WTC11 (cell line): Measurements from ENCODE around the gene LPP. TPM values are rescaled to one million over a fixed set of nuclear protein-coding genes. Genes with fewer than 3 reads are reported as not detected.

Experiments
- ATAC-seq: fragments of 200-7000 bp; cut with Tn5 transposase; 2 replicates; pipeline ENCODE4 v1.10.0; 2021; ENCODE audit warnings: mild to moderate bottlenecking, moderate library complexity
- CTCF ChIA-PET: fragments of 300-600 bp; sonication (Branson Sonifier 250); formaldehyde crosslinking; loops from one replicate; lab custom pipeline; 2021; ENCODE audit warnings: antibody characterized with exemption; lab: Charles Lee
- POLR2A ChIA-PET: fragments of 350-600 bp; sonication (Branson Sonifier 250); formaldehyde crosslinking; loops from one replicate; lab custom pipeline; 2021; ENCODE audit warnings: antibody characterized with exemption; lab: Charles Lee
- DNase-seq: peaks from one replicate; pipeline ENCODE4 v3.0.0; 2021; ENCODE audit warnings: low spot score
- H3K27ac Mint-ChIP-seq: 2 replicates; pipeline ENCODE4 v1.8.0; 2021; ENCODE audit warnings: mixed read lengths
- H3K27me3 Mint-ChIP-seq: 2 replicates; pipeline ENCODE4 v1.8.0; 2021; ENCODE audit warnings: low read depth, mild to moderate bottlenecking, moderate library complexity, mixed read lengths
- H3K36me3 Mint-ChIP-seq: 2 replicates; pipeline ENCODE4 v1.8.0; 2021; ENCODE audit warnings: mixed read lengths
- H3K4me1 Mint-ChIP-seq: 2 replicates; pipeline ENCODE4 v1.8.0; 2022; ENCODE audit warnings: mixed read lengths
- H3K4me3 Mint-ChIP-seq: 2 replicates; pipeline ENCODE4 v1.8.0; 2021; ENCODE audit warnings: mild to moderate bottlenecking, moderate library complexity, mixed read lengths
- H3K9me3 Mint-ChIP-seq: 2 replicates; pipeline ENCODE4 v1.8.0; 2021; ENCODE audit warnings: mixed read lengths
- ATF1 ChIP-seq: sonication (generic); formaldehyde crosslinking; IDR thresholded peaks from 2 replicates; pipeline ENCODE4 v1.8.1; 2023; ENCODE audit warnings: mild to moderate bottlenecking, moderate library complexity, missing genetic modification reagents
- ATF6 ChIP-seq: sonication (generic); formaldehyde crosslinking; IDR thresholded peaks from 2 replicates; pipeline ENCODE4 v1.8.1; 2023; ENCODE audit warnings: mild to moderate bottlenecking, missing genetic modification reagents
- CBFB ChIP-seq: sonication (generic); formaldehyde crosslinking; IDR thresholded peaks from 2 replicates; pipeline ENCODE4 v1.8.1; 2022; ENCODE audit warnings: mild to moderate bottlenecking, low read depth, missing genetic modification reagents
- ELF4 ChIP-seq: sonication (generic); formaldehyde crosslinking; IDR thresholded peaks from 2 replicates; pipeline ENCODE4 v1.8.1; 2022; ENCODE audit warnings: low read depth, mild to moderate bottlenecking, moderate library complexity, missing genetic modification reagents
- ESRRA ChIP-seq: sonication (generic); formaldehyde crosslinking; IDR thresholded peaks from 2 replicates; pipeline ENCODE4 v1.8.1; 2022; ENCODE audit warnings: mild to moderate bottlenecking, missing genetic modification reagents, borderline replicate concordance
- FOXJ3 ChIP-seq: sonication (generic); formaldehyde crosslinking; IDR thresholded peaks from 2 replicates; pipeline ENCODE4 v1.9.0; 2021; ENCODE audit warnings: missing genetic modification reagents, mild to moderate bottlenecking, borderline replicate concordance
- JAZF1 ChIP-seq: fragments of 250-450 bp; sonication (Bioruptor Pico); IDR thresholded peaks from 2 replicates; pipeline ENCODE4 v1.9.0; 2021; ENCODE audit warnings: moderate library complexity, mild to moderate bottlenecking, inconsistent platforms
- MLX ChIP-seq: sonication (generic); formaldehyde crosslinking; IDR thresholded peaks from 2 replicates; pipeline ENCODE4 v1.8.1; 2023; ENCODE audit warnings: mild to moderate bottlenecking, missing genetic modification reagents, moderate library complexity
- NR2C2 ChIP-seq: sonication (generic); formaldehyde crosslinking; IDR thresholded peaks from 2 replicates; pipeline ENCODE4 v1.8.0; 2022; ENCODE audit warnings: mild to moderate bottlenecking, missing genetic modification reagents
- OVOL2 ChIP-seq: fragments of 250-450 bp; sonication (Bioruptor Pico); IDR thresholded peaks from 2 replicates; pipeline ENCODE4 v1.9.0; 2021; ENCODE audit warnings: mild to moderate bottlenecking, borderline replicate concordance
- PREB ChIP-seq: sonication (generic); formaldehyde crosslinking; IDR thresholded peaks from 2 replicates; pipeline ENCODE4 v1.8.1; 2022; ENCODE audit warnings: mild to moderate bottlenecking, missing genetic modification reagents, moderate library complexity, borderline replicate concordance
- SMAD4 ChIP-seq: sonication (generic); formaldehyde crosslinking; IDR thresholded peaks from 2 replicates; pipeline ENCODE4 v1.8.0; 2022; ENCODE audit warnings: mild to moderate bottlenecking, missing genetic modification reagents
- SOX15 ChIP-seq: fragments of 250-450 bp; sonication (Bioruptor Pico); IDR thresholded peaks from 2 replicates; pipeline ENCODE4 v1.9.0; 2021; ENCODE audit warnings: mild to moderate bottlenecking
- TEAD1 ChIP-seq: sonication (generic); formaldehyde crosslinking; IDR thresholded peaks from 2 replicates; pipeline ENCODE4 v1.8.0; 2022; ENCODE audit warnings: mild to moderate bottlenecking, missing genetic modification reagents
- TEAD4 ChIP-seq: sonication (generic); formaldehyde crosslinking; IDR thresholded peaks from 2 replicates; pipeline ENCODE4 v1.8.0; 2022; ENCODE audit warnings: mild to moderate bottlenecking, missing genetic modification reagents
- ZBTB21 ChIP-seq: sonication (generic); formaldehyde crosslinking; IDR thresholded peaks from 2 replicates; pipeline ENCODE4 v1.8.1; 2023; ENCODE audit warnings: mild to moderate bottlenecking, missing genetic modification reagents, borderline replicate concordance
- ZNF138 ChIP-seq: sonication (generic); formaldehyde crosslinking; conservative IDR thresholded peaks from 2 replicates; pipeline ENCODE4 v1.8.1; 2022; ENCODE audit warnings: mild to moderate bottlenecking, moderate library complexity, missing genetic modification reagents
- ZNF219 ChIP-seq: sonication (generic); formaldehyde crosslinking; IDR thresholded peaks from 2 replicates; pipeline ENCODE4 v1.8.0; 2023; ENCODE audit warnings: missing genetic modification reagents, mild to moderate bottlenecking, borderline replicate concordance
- ZNF232 ChIP-seq: sonication (generic); formaldehyde crosslinking; IDR thresholded peaks from 2 replicates; pipeline ENCODE4 v1.8.0; 2022; ENCODE audit warnings: mild to moderate bottlenecking, missing genetic modification reagents
- ZNF317 ChIP-seq: sonication (generic); formaldehyde crosslinking; IDR thresholded peaks from 2 replicates; pipeline ENCODE4 v1.8.1; 2023; ENCODE audit warnings: low read depth, mild to moderate bottlenecking, moderate library complexity, missing genetic modification reagents, borderline replicate concordance
- ZNF671 ChIP-seq: fragments of 250-450 bp; sonication (Bioruptor Pico); IDR thresholded peaks from 2 replicates; pipeline ENCODE4 v1.8.0; 2021; ENCODE audit warnings: mild to moderate bottlenecking
- total RNA-seq: library from RNA; stranded (reverse); gene quantifications from 3 replicates; pipeline ENCODE4 v1.2.3, GENCODE V29; 2021
- TF ChIP-seq, protein P1 (sequence below): fragments of 250-450 bp; sonication (Bioruptor Pico); IDR thresholded peaks from 2 replicates; pipeline ENCODE4 v1.9.0; 2021; ENCODE audit warnings: mild to moderate bottlenecking
- TF ChIP-seq, protein P2 (sequence below): sonication (generic); formaldehyde crosslinking; IDR thresholded peaks from 2 replicates; pipeline ENCODE4 v1.8.1; 2022; ENCODE audit warnings: low read depth, mild to moderate bottlenecking, moderate library complexity, missing genetic modification reagents, borderline replicate concordance
- TF ChIP-seq, protein P3 (sequence below): fragments of 250-450 bp; sonication (Bioruptor Pico); IDR thresholded peaks from 2 replicates; pipeline ENCODE4 v1.8.0; 2021; ENCODE audit warnings: mild to moderate bottlenecking

The LPP gene
- total RNA-seq, 1 experiment from 2014 or later = 49.6 TPM

- Mint-ChIP-seq H3K27me3 (no peaks in the 10 kb centered on the region), H3K9me3 (peaks cover 30% of the 10 kb centered on the region), H3K4me3 (no peak overlapping the region), H3K27ac (no peak overlapping the region), H3K4me1 (no peaks in the 10 kb centered on the region)
- ChIA-PET POLR2A (no interaction called here), CTCF (no interaction called here)
- TF ChIP-seq ZNF317 (CRISPR knock-in tag) (peak; percentile 98), ZNF138 (no peak)
- TF ChIP-seq, all 79 proteins: peak for 1
- no peak for ATAC-seq
- DNase-seq = no peak
- peaks cover 19% of the 10 kb centered on the region for H3K36me3 Mint-ChIP-seq
Observed at GRCh38 chr3:188807006-188807405, 653.0 kb downstream of the LPP start.

- Mint-ChIP-seq H3K36me3 (peaks cover 14% of the 10 kb centered on the region), H3K27me3 (no peaks in the 10 kb centered on the region), H3K27ac (no peak overlapping the region), H3K9me3 (peaks cover 21% of the 10 kb centered on the region), H3K4me1 (no peaks in the 10 kb centered on the region), H3K4me3 (no peak overlapping the region)
- TF ChIP-seq, protein P1, sequence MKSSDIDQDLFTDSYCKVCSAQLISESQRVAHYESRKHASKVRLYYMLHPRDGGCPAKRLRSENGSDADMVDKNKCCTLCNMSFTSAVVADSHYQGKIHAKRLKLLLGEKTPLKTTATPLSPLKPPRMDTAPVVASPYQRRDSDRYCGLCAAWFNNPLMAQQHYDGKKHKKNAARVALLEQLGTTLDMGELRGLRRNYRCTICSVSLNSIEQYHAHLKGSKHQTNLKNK (CRISPR knock-in tag) = no peak
- no peak for TF ChIP-seq ELF4 (CRISPR knock-in tag)
- TF ChIP-seq NR2C2 (CRISPR knock-in tag) = no peak
- TF ChIP-seq MLX (CRISPR knock-in tag) = no peak
- no peak for TF ChIP-seq ZBTB21 (CRISPR knock-in tag)
- TF ChIP-seq ZNF219 (CRISPR knock-in tag) = no peak
- TF ChIP-seq JAZF1 (CRISPR knock-in tag) = no peak
- TF ChIP-seq TEAD1 (CRISPR knock-in tag) = no peak
- no peak for TF ChIP-seq FOXJ3 (CRISPR knock-in tag)
- no peak for TF ChIP-seq OVOL2 (CRISPR knock-in tag)
- no peak for TF ChIP-seq PREB (CRISPR knock-in tag)
- TF ChIP-seq, protein P2, sequence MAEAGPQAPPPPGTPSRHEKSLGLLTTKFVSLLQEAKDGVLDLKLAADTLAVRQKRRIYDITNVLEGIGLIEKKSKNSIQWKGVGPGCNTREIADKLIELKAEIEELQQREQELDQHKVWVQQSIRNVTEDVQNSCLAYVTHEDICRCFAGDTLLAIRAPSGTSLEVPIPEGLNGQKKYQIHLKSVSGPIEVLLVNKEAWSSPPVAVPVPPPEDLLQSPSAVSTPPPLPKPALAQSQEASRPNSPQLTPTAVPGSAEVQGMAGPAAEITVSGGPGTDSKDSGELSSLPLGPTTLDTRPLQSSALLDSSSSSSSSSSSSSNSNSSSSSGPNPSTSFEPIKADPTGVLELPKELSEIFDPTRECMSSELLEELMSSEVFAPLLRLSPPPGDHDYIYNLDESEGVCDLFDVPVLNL = no peak
- ChIA-PET POLR2A (no interaction called here), CTCF (no interaction called here)
- DNase-seq (no peak), ATAC-seq (no peak)
Observed at GRCh38 chr3:188812198-188812597, 658.2 kb downstream of the LPP start.

GRCh38 chr3:188814581-188814980, 660.6 kb downstream of the LPP start:
- Mint-ChIP-seq H3K36me3 (no peaks in the 10 kb centered on the region), H3K4me1 (peaks cover 5% of the 10 kb centered on the region; the same call in 1 of the 2 replicates), H3K27me3 (no peaks in the 10 kb centered on the region), H3K27ac (no peak overlapping the region), H3K9me3 (no peaks in the 10 kb centered on the region), H3K4me3 (no peak overlapping the region)
- ChIA-PET CTCF (no interaction called here), POLR2A (no interaction called here)
- DNase-seq = no peak
- ATAC-seq = no peak
- TF ChIP-seq ATF1 (no peak), ZNF671 (no peak), TEAD4 (no peak), SOX15 (CRISPR knock-in tag) (no peak), SMAD4 (CRISPR knock-in tag) (no peak), ATF6 (CRISPR knock-in tag) (no peak), ZNF232 (CRISPR knock-in tag) (no peak), OVOL2 (CRISPR knock-in tag) (no peak), ESRRA (CRISPR knock-in tag) (no peak), CBFB (CRISPR knock-in tag) (no peak), TEAD1 (CRISPR knock-in tag) (no peak)
- TF ChIP-seq, protein P3, sequence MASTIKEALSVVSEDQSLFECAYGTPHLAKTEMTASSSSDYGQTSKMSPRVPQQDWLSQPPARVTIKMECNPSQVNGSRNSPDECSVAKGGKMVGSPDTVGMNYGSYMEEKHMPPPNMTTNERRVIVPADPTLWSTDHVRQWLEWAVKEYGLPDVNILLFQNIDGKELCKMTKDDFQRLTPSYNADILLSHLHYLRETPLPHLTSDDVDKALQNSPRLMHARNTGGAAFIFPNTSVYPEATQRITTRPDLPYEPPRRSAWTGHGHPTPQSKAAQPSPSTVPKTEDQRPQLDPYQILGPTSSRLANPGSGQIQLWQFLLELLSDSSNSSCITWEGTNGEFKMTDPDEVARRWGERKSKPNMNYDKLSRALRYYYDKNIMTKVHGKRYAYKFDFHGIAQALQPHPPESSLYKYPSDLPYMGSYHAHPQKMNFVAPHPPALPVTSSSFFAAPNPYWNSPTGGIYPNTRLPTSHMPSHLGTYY (CRISPR knock-in tag) = no peak
